ENCODE measurements around the gene ETNK2. TPM values are rescaled to one million over a fixed set of nuclear protein-coding genes. Genes with fewer than 3 reads are reported as not detected.

The ETNK2 gene
- total RNA-seq, 1 donor from 2014 or later = 2.8 TPM

Other genes starting within 250 kb of the ETNK2 start
- gene SOX13, start 78.9 kb downstream of the ETNK2 start, total RNA-seq = 10.4 TPM
- gene REN, start 14.3 kb upstream of the ETNK2 start, total RNA-seq = not detected
- not detected for gene KISS1, start 44.4 kb upstream of the ETNK2 start, total RNA-seq
- not detected for gene GOLT1A, start 61.9 kb upstream of the ETNK2 start, total RNA-seq
- 11.1 TPM for gene PLEKHA6, start 207.9 kb upstream of the ETNK2 start, total RNA-seq